Astrocyte of the cerebellum (primary cell): ENCODE results near the gene KRT12.

Experiments used
- DNase-seq: peaks from one replicate; pipeline ENCODE4 v3.0.0-alpha.2; 2011; ENCODE audit warnings: low read depth
- H3K4me3 ChIP-seq: 2 replicates; pipeline ENCODE4 v1.5.1; 2011; ENCODE audit warnings: mild to moderate bottlenecking, low read depth, low read length, moderate library complexity
- in situ Hi-C: cut with HindIII; loops from 2 replicates; pipeline ENCODE4 v1.10.0; 2017; ENCODE audit warnings: low sequenced_read_pairs
- TF ChIP-seq, protein P1 (sequence below): IDR thresholded peaks from 2 replicates; pipeline ENCODE4 v1.5.1; 2012; ENCODE audit warnings: low read length, low read depth, moderate library complexity, mild to moderate bottlenecking; ENCODE audit errors: missing control alignments

KRT12 gene

DNA sequence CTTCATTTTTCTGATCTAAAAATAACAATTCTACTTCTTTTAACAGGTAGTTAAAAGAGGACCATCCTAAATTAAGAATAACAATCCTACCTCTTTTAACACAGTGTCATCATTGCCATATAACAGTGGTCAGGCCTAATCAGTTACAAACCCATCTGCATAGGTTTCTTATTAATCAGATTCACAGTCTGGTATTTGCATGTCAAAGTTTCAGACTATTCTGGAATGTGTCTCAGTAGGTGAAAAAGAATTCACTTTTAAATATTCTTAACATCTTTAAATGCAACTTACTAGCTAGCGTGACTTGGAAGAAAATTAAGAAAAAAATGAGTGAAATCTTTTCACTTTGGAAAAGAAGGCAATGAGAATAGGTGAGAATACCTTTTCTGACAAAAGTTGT lies 6.8 kb upstream of the KRT12 start:
- in situ Hi-C loops, result no loop called here
- DNase-seq, result no peak
- no peak overlapping the region for H3K4me3 ChIP-seq
- TF ChIP-seq, protein P1, sequence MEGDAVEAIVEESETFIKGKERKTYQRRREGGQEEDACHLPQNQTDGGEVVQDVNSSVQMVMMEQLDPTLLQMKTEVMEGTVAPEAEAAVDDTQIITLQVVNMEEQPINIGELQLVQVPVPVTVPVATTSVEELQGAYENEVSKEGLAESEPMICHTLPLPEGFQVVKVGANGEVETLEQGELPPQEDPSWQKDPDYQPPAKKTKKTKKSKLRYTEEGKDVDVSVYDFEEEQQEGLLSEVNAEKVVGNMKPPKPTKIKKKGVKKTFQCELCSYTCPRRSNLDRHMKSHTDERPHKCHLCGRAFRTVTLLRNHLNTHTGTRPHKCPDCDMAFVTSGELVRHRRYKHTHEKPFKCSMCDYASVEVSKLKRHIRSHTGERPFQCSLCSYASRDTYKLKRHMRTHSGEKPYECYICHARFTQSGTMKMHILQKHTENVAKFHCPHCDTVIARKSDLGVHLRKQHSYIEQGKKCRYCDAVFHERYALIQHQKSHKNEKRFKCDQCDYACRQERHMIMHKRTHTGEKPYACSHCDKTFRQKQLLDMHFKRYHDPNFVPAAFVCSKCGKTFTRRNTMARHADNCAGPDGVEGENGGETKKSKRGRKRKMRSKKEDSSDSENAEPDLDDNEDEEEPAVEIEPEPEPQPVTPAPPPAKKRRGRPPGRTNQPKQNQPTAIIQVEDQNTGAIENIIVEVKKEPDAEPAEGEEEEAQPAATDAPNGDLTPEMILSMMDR, result no peak

DNA sequence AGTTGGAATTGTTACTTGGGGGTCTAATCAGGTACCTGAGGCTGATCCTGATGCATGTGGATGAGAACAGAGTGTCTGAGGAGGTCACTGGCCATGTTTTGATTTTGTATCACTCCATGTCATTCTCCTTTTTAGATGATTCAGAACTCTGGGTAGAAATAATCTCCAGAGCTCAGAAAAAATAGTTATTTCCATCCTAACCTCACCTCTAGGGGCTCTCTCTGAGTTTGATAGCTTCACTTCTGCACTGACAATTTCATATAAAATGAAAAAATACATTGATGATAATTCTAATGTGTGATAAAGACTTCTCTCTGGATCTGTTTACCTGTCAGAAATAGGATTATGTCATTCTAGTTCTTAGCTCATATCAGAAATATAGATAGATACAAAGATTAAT lies 6.2 kb upstream of the KRT12 start:
- no peak overlapping the region for H3K4me3 ChIP-seq
- in situ Hi-C loops, result no loop called here

DNA sequence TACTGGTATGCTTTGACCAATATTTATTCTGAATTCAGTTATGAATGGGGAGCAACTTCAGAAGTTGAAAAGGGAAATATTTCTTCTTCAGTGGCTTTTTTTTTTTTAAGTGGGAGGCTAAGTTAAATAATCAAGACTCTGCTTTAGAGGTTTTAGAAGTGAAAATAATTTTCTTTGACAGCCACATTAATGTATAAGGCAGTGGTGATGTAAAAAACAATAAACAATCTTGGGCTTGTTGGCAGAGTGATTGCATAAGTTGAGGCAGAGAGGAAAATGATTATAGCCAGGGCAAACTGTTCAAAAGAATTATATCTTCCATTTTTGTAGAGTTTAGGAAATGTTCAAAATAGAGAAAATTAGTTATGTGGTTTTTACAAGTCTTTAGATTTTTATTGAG lies 5.4 kb upstream of the KRT12 start:
- TF ChIP-seq, protein P1, result no peak
- in situ Hi-C loops, result no loop called here
- no peak overlapping the region for H3K4me3 ChIP-seq
- DNase-seq, result no peak

More for the DNA sequence above, 6.2 kb upstream of the KRT12 start:
- TF ChIP-seq, protein P1, result no peak
- no peak for DNase-seq

DNA sequence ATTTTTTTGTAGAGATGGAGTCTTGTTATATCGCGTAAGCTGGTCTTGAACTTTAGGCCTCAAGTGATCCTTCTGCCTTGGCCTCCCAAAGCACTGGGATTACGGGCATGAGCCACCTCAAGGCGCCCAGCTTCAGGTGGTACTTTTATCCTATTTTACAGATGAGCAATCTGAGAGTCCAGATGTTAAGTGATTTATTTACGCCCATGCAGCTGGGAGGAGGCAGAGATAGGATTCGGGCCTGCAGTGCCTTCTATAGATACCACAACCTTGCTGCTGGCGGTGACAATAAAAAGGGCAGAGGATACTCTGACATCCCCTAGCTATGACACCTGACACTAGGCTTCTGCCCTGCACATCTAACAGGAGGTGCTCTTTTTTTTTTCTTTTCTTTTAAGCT lies 4.3 kb upstream of the KRT12 start:
- TF ChIP-seq, protein P1, result no peak
- in situ Hi-C loops, result no loop called here
- H3K4me3 ChIP-seq, result no peak overlapping the region
- DNase-seq, result no peak

DNA sequence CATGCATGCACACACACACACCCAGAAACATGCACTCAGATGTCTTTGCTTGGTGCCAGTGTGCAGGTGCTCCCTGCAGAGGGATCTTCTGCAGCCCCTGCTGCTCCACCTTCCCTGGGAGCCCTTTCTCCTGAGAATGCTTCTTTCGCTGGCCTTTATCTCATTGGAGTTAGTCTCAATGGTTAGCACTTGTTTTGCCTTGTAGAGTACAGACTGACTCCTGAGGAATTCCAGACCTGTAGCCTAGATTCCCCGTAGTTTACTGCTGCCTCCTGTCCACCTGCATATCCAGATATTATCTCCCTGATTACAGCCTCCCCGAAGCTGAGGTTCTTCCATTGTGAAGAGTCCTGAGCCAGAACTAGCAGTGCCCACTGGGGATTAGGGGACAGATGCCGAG lies 3.1 kb upstream of the KRT12 start:
- no peak overlapping the region for H3K4me3 ChIP-seq
- no peak for DNase-seq
- in situ Hi-C loops, result no loop called here
- TF ChIP-seq, protein P1, result no peak

DNA sequence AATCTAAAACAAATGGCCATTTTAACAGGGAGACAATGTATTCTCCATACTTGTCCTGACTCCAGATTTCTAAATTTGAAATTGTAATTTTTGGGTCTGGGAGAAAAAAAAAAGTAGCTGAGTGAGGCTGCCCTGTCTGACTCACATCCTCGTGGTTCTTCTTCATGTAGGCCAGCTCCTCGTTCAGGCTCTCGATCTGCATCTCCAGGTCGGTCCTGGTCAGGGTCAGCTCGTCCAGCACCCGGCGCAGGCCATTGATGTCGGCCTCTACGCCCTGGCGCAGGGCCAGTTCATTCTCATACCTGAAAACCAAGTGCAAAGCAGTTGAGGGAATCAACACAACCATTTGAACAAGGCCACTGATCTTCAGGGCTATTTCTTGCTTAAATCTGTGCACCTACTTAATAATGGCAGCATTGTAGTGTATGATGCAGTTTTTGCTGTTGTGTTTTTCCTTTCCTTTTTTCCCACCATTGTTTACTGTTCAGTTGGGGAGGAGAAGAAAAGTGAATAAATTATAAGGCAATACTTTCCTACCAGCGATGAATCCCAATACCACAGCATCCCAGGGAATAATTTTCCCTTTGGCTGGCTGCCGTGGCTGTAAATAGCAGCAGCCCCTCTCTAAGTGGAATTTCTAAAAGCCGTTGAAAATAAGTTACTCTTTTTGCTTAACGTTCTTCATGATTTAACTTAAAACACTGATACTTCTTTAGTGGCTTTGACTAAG lies 2.2 kb downstream of the KRT12 start:
- TF ChIP-seq, protein P1, result no peak
- no peak for DNase-seq
- in situ Hi-C loops, result no loop called here

More for the DNA sequence above, 2.2 kb downstream of the KRT12 start:
- no peak overlapping the region for H3K4me3 ChIP-seq
